GM10248 (cell line): ENCODE results near the gene TACR2.

Experiments
- CTCF ChIA-PET: fragments of 300-600 bp; sonication (Branson Sonifier 250); formaldehyde crosslinking; extraction: SDS; loops from one replicate; lab custom pipeline; 2021; ENCODE audit warnings: antibody characterized with exemption; lab: Yijun Ruan, JAX
- POLR2A ChIA-PET: fragments of 350-650 bp; sonication (Branson Sonifier 250); formaldehyde crosslinking; extraction: SDS; loops from one replicate; lab custom pipeline; 2020; ENCODE audit warnings: antibody characterized with exemption; lab: Yijun Ruan, JAX
- DNase-seq: peaks from one replicate; pipeline ENCODE4 v3.0.0; 2012; ENCODE audit errors: extremely low spot score
- TF ChIP-seq, protein P1 (sequence below): IDR thresholded peaks from 2 replicates; pipeline ENCODE4 v1.5.1; 2012; ENCODE audit warnings: mild to moderate bottlenecking, low read depth; ENCODE audit errors: extremely low read depth, missing control alignments, control extremely low read depth

TACR2 gene

GRCh38 chr10:69406816-69407580, 9.7 kb downstream of the TACR2 start:
- no peak for DNase-seq
- CTCF ChIA-PET = interaction anchor here (1.1 to 4.4 kb wide), 15 partner anchors 9 to 402 kb away, joined by 3 to 40 read pairs (median 6); no protein-coding TSS in a partner anchor
- TF ChIP-seq, protein P1, sequence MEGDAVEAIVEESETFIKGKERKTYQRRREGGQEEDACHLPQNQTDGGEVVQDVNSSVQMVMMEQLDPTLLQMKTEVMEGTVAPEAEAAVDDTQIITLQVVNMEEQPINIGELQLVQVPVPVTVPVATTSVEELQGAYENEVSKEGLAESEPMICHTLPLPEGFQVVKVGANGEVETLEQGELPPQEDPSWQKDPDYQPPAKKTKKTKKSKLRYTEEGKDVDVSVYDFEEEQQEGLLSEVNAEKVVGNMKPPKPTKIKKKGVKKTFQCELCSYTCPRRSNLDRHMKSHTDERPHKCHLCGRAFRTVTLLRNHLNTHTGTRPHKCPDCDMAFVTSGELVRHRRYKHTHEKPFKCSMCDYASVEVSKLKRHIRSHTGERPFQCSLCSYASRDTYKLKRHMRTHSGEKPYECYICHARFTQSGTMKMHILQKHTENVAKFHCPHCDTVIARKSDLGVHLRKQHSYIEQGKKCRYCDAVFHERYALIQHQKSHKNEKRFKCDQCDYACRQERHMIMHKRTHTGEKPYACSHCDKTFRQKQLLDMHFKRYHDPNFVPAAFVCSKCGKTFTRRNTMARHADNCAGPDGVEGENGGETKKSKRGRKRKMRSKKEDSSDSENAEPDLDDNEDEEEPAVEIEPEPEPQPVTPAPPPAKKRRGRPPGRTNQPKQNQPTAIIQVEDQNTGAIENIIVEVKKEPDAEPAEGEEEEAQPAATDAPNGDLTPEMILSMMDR = no peak
- POLR2A ChIA-PET = interaction anchor here (0.6 kb wide), 1 partner anchor 502 kb away, joined by 3 read pairs; no protein-coding TSS in a partner anchor

- ChIA-PET POLR2A (no interaction called here), CTCF (interaction anchor here (1.3 to 4.4 kb wide), 9 partner anchors 8 to 184 kb away, joined by 4 to 40 read pairs (median 6); no protein-coding TSS in a partner anchor)
- no peak for DNase-seq
- TF ChIP-seq, protein P1 = no peak
These were observed 10.4 kb downstream of the TACR2 start for GRCh38 chr10:69406302-69406811.

- ChIA-PET CTCF (interaction anchor here (0.7 to 4.4 kb wide), 6 partner anchors 9 to 169 kb away, joined by 3 to 40 read pairs (median 4); no protein-coding TSS in a partner anchor), POLR2A (no interaction called here)
- no peak for DNase-seq
- TF ChIP-seq, protein P1 = no peak
These were observed 11.5 kb downstream of the TACR2 start for GRCh38 chr10:69405221-69405620.

DNA sequence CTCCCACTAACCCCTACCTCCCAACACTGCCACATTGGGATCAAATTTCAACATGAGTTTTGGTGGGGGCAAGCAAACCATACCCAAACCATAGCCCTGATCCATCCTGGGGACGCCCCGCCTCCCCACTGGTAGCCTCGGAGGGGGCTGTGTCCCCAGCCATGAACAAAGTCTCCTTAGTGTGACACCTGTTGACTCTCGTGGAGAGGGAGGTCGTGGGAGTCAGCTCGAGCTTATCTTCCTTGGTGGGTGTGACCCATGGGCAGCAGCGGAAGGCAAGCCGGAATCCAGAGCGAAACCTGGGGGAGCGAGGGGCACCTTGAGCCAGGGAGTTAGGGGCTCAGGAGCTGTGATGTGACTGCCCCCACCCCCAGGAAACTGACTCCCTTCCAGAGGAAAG, 11.9 kb downstream of the TACR2 start:
- no peak for DNase-seq
- TF ChIP-seq, protein P1 = no peak
- ChIA-PET CTCF (interaction anchor here (0.7 to 4.4 kb wide), 9 partner anchors 9 to 168 kb away, joined by 3 to 40 read pairs (median 4); no protein-coding TSS in a partner anchor), POLR2A (no interaction called here)

- no peak for DNase-seq
- POLR2A ChIA-PET = interaction anchor here (0.7 kb wide), 1 partner anchor 66 kb away, joined by 4 read pairs; no protein-coding TSS in a partner anchor
- TF ChIP-seq, protein P1 = no peak
- CTCF ChIA-PET = interaction anchor here (0.6 to 2.2 kb wide), 6 partner anchors 11 to 448 kb away, joined by 3 to 12 read pairs (median 3); partner anchors contain the start of gene DDX21
These were observed 13.2 kb downstream of the TACR2 start for GRCh38 chr10:69403519-69403918.

- POLR2A ChIA-PET = interaction anchor here (0.7 kb wide), 1 partner anchor 66 kb away, joined by 4 read pairs; no protein-coding TSS in a partner anchor
- CTCF ChIA-PET = interaction anchor here (1.0 to 2.2 kb wide), 3 partner anchors 10 to 447 kb away, joined by 3 to 12 read pairs (median 3); partner anchors contain the start of gene DDX21
- TF ChIP-seq, protein P1 = no peak
- DNase-seq = no peak
These were observed 13.7 kb downstream of the TACR2 start for GRCh38 chr10:69403066-69403465.
